Calu3 (cell line): ENCODE measurements around the gene RFPL2. TPM values are rescaled to one million over a fixed set of nuclear protein-coding genes. Genes with fewer than 3 reads are reported as not detected.
"Not testable (repeated sequence)": the region's sequence is repeated elsewhere in the genome, so short reads cannot be mapped to it uniquely, and the experiment has no call there.

Experiments
- BruUV-seq: library from RNA; stranded (reverse); fragments of 400-500 nt; replicated peaks from 2 replicates; lab custom pipeline; 2021; lab: Mats Ljungman, UMichigan
- CTCF ChIA-PET: fragments of 300-600 bp; sonication (Branson Sonifier 250); formaldehyde crosslinking; loops from one replicate; lab custom pipeline; 2022; ENCODE audit warnings: antibody characterized with exemption; lab: Charles Lee
- DNase-seq: peaks from one replicate; pipeline ENCODE4 v3.0.0; 2022
- H3K27ac Mint-ChIP-seq: one replicate; pipeline ENCODE4 v1.8.0; 2022; ENCODE audit warnings: mixed read lengths; ENCODE audit not compliant: unreplicated experiment
- H3K27me3 Mint-ChIP-seq: one replicate; pipeline ENCODE4 v1.8.0; 2022; ENCODE audit warnings: mixed read lengths; ENCODE audit not compliant: unreplicated experiment
- H3K36me3 Mint-ChIP-seq: one replicate; pipeline ENCODE4 v1.8.0; 2022; ENCODE audit warnings: mild to moderate bottlenecking, moderate library complexity, mixed read lengths; ENCODE audit not compliant: insufficient read depth, unreplicated experiment
- H3K4me1 Mint-ChIP-seq: one replicate; pipeline ENCODE4 v1.8.0; 2022; ENCODE audit warnings: mild to moderate bottlenecking, low read depth, mixed read lengths; ENCODE audit not compliant: unreplicated experiment
- H3K4me3 Mint-ChIP-seq: one replicate; pipeline ENCODE4 v1.8.0; 2022; ENCODE audit warnings: mild to moderate bottlenecking, low read depth, moderate library complexity, mixed read lengths; ENCODE audit not compliant: unreplicated experiment
- H3K9me3 Mint-ChIP-seq: one replicate; pipeline ENCODE4 v1.8.0; 2022; ENCODE audit warnings: low read depth, mixed read lengths; ENCODE audit not compliant: unreplicated experiment
- CTCF ChIP-seq: fragments of 200-600 bp; IDR thresholded peaks from one replicate; pipeline ENCODE4 v1.8.0; 2022; ENCODE audit warnings: antibody characterized with exemption; ENCODE audit not compliant: unreplicated experiment
- intact Hi-C: fragments of 100-400 bp; cut with micrococcal nuclease; formaldehyde crosslinking; loops from one replicate; pipeline ENCODE4 v1.10.0; 2022; ENCODE audit not compliant: unreplicated experiment
- total RNA-seq: library from RNA; stranded (reverse); gene quantifications from 2 replicates; pipeline ENCODE4 v1.2.3, GENCODE V29; 2022

The RFPL2 gene
- total RNA-seq, 1 experiment from 2014 or later = 0.52 TPM

- TF ChIP-seq CTCF = no peak
- DNase-seq = no peak
- Mint-ChIP-seq H3K27ac (no peak overlapping the region), H3K27me3 (peaks cover 50% of the 10 kb centered on the region), H3K4me3 (no peak overlapping the region), H3K36me3 (no peaks in the 10 kb centered on the region), H3K4me1 (no peaks in the 10 kb centered on the region), H3K9me3 (peaks cover 3% of the 10 kb centered on the region)
- intact Hi-C loops = no loop called here
- BruUV-seq = no TSS peak
- CTCF ChIA-PET = no interaction called here
These were observed 60.2 kb downstream of the RFPL2 start for GRCh38 chr22:32144496-32145274.

GRCh38 chr22:32142600-32142999, 62.3 kb downstream of the RFPL2 start:
- Mint-ChIP-seq H3K27me3 (peaks cover 37% of the 10 kb centered on the region), H3K4me3 (no peak overlapping the region), H3K36me3 (peaks cover 14% of the 10 kb centered on the region), H3K9me3 (peaks cover 3% of the 10 kb centered on the region), H3K4me1 (peaks cover 5% of the 10 kb centered on the region), H3K27ac (no peak overlapping the region)
- no TSS peak for BruUV-seq
- CTCF ChIA-PET = no interaction called here
- TF ChIP-seq CTCF = no peak
- intact Hi-C loops = no loop called here
- DNase-seq = no peak

GRCh38 chr22:32140688-32141087, 64.2 kb downstream of the RFPL2 start:
- H3K9me3 Mint-ChIP-seq, BruUV-seq, H3K27ac Mint-ChIP-seq, CTCF ChIA-PET, H3K4me3 Mint-ChIP-seq, intact Hi-C loops, DNase-seq: not testable (repeated sequence)
- Mint-ChIP-seq H3K36me3 (peaks cover 18% of the 10 kb centered on the region), H3K27me3 (peaks cover 37% of the 10 kb centered on the region), H3K4me1 (peaks cover 16% of the 10 kb centered on the region)
- peak; percentile 53 for TF ChIP-seq CTCF

Other genes starting within 250 kb of the RFPL2 start
- 7.5 and 8.6 TPM in 2 replicates for gene SLC5A1, start 161.8 kb downstream of the RFPL2 start, total RNA-seq
- gene C22orf42, start 45.8 kb downstream of the RFPL2 start, total RNA-seq = not detected in 2 replicates
- gene SLC5A4, start 50.3 kb upstream of the RFPL2 start, total RNA-seq = not detected in 2 replicates
- not detected in 2 replicates for gene RFPL3, start 152.8 kb upstream of the RFPL2 start, total RNA-seq
- 101 and 108 TPM in 2 replicates for gene RTCB, start 207.2 kb upstream of the RFPL2 start, total RNA-seq